Choroid plexus epithelial cell (primary cell): ENCODE data around the gene ZNF208.
A peak's percentile ranks its signal among the peaks of the same experiment; 100 is the strongest.
"Not testable (repeated sequence)": the region's sequence is repeated elsewhere in the genome, so short reads cannot be mapped to it uniquely, and the experiment has no call there.

Experiments
- DNase-seq: peaks from one replicate; pipeline ENCODE4 v3.0.0-alpha.2; 2010; ENCODE audit warnings: low read depth
- H3K4me3 ChIP-seq: 2 replicates; pipeline ENCODE4 v1.5.1; 2011; ENCODE audit warnings: low read depth, mild to moderate bottlenecking, control low read depth, low read length, moderate library complexity
- CTCF ChIP-seq: conservative IDR thresholded peaks from 2 replicates; pipeline ENCODE4 v1.5.1; 2011; ENCODE audit warnings: low read depth, mild to moderate bottlenecking, control low read depth, inconsistent platforms, low read length, moderate library complexity

The ZNF208 gene

GRCh38 chr19:21890017-21890416 is 120.7 kb downstream of the ZNF208 start:
- not testable (repeated sequence) for H3K4me3 ChIP-seq, DNase-seq
- peak; percentile 26 for TF ChIP-seq CTCF

- H3K4me3 ChIP-seq, DNase-seq: not testable (repeated sequence)
Observed at GRCh38 chr19:21885516-21885915, 125.2 kb downstream of the ZNF208 start.

GRCh38 chr19:21884786-21885185 is 126.0 kb downstream of the ZNF208 start:
- H3K4me3 ChIP-seq, DNase-seq: not testable (repeated sequence)

- no peak for DNase-seq
- H3K4me3 ChIP-seq: no peak overlapping the region
Observed at GRCh38 chr19:21883516-21883915, 127.2 kb downstream of the ZNF208 start.

More at GRCh38 chr19:21883516-21883915, 127.2 kb downstream of the ZNF208 start:
- TF ChIP-seq CTCF: no peak
